HG03196 (cell line): ENCODE data around the gene FOXP1.
A peak's percentile ranks its signal among the peaks of the same experiment; 100 is the strongest.

Experiments used
- ATAC-seq: cut with Tn5 transposase; IDR thresholded peaks from one replicate; pipeline ENCODE4 v1.9.1; 2021; ENCODE audit not compliant: unreplicated experiment

The FOXP1 gene

DNA sequence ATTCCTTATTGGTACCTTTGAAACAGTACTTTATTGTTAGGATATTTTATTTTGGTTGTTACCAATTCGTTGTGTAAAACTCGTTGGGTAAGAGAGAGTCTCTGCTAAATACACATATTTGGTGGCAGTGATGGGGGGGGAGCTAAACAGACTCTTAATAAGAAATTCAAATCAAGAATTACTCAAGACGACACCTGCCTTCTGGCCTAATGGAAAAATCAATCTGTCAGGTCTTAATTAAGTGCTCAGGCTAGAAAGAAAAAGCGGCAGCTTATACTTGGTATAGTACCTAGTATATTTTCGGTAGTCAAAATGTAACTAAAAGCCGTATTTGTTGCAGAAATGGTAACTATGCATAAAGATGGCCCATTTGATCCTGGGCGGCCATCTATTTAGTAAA, 18.2 kb downstream of the FOXP1 start:
- ATAC-seq, result no peak

GRCh38 chr3:71564361-71564760, 19.2 kb downstream of the FOXP1 start:
- ATAC-seq, result no peak

DNA sequence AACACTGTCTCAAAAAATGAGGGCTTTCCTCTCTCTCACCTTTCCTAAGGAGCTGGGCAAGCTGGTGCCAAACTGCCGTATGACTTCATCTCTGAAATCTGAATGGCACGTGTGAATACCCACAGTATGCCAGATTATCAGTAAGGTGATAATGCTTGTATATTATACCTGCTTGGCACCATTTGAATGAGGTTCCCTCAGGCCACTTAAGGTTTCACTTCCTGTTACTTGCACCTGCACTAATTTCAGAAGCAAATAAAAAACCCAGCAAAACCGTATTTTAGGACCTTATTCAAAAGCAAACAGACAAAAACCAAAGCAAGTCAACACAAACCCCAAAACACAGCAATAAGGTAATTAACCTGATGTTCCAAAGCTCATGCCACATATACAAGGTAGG, 19.7 kb downstream of the FOXP1 start:
- ATAC-seq, result peak; percentile 88

- no peak for ATAC-seq
Measured at GRCh38 chr3:71562938-71563337, 20.6 kb downstream of the FOXP1 start.

GRCh38 chr3:71560665-71561064, 22.9 kb downstream of the FOXP1 start:
- ATAC-seq, result no peak

GRCh38 chr3:71559578-71560162, 23.9 kb downstream of the FOXP1 start:
- no peak for ATAC-seq

DNA sequence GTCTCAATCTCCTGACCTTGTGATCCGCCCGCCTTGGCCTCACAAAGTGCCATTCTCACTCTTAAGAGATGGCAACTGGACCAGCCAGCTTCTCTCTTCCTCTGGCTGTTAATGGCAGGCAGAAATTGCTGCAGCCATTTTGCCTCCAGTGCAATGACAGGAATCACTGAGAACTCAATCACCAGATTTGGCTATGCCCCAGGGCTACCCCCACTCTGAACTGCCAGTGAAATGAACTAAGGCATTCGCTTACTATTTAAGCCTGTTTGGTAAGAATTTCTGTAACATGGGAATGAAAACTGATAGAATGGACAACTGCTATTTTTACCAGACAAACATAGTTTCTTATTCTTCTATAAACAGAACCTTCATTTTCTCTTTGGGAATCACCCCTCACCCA, 24.5 kb downstream of the FOXP1 start:
- no peak for ATAC-seq

DNA sequence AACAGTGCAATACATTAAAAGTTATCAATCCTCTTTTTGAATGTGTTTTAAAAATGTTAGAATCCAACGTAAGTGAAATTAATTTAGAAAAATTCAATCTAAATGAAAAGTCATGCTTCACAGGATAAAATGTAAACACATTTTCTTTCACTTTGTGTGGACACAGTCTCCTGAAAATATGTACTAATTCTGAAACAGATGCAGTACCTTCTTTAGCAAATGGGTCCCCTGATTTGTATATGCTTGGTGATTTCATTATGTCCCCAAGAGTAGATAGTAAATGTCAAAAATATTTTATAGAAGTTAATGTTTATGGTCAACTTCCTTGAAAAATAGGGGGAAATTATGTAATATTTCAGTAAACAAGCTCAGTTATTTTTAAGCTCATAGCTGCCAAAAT, 28.9 kb downstream of the FOXP1 start:
- ATAC-seq, result peak; percentile 80

- ATAC-seq, result no peak
Measured at GRCh38 chr3:71551311-71551919, 32.1 kb downstream of the FOXP1 start.

GRCh38 chr3:71549951-71550350, 33.6 kb downstream of the FOXP1 start:
- no peak for ATAC-seq

GRCh38 chr3:71548705-71549384, 34.7 kb downstream of the FOXP1 start:
- ATAC-seq, result peak; percentile 98

DNA sequence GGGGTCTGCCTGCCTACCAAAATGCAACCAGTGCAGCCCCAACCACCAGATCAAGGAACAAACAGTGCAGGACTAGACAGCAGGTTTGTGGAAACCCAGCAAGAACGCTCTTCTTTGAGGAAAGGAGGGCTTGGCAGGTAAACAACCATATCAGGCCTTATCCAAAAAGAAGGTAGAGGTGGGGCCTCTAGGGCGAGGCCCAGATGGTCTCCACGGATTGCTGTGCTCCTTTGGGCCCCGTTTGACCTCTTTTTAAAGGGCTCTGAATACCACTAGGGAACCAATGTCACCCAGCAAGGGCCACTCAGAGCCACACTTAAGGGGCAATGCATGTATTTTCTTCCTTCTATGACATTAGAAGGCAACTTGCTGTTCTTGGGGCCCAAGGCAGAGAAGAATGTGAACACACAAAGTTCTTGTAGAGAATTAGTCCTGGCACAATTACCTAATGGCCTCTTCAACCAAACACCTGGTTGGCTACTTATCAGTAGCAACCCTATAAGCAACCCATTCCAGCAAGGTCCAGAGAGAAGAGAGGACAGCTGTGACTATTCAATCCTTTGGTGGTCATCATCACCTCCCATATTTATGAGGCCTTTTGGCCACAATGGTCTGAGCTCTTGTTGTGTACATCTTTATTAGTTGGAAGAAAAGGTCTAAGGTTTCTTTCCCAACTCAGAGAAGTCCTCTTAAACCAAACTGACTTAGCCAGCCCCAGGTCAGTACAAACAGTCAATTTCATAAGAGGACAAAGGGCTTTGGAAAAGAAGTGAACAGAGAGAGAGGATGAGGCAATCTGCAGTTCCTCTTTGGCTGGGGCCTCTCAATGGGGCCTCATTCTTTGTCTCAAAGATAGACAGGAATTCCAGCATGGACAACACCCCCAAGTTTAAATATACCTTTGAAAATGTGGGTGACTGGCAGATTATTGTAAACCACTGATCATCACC, 36.0 kb downstream of the FOXP1 start:
- no peak for ATAC-seq

- ATAC-seq, result no peak
Measured at GRCh38 chr3:71546821-71547220, 36.7 kb downstream of the FOXP1 start.

- ATAC-seq, result no peak
Measured at GRCh38 chr3:71545330-71545729, 38.2 kb downstream of the FOXP1 start.

DNA sequence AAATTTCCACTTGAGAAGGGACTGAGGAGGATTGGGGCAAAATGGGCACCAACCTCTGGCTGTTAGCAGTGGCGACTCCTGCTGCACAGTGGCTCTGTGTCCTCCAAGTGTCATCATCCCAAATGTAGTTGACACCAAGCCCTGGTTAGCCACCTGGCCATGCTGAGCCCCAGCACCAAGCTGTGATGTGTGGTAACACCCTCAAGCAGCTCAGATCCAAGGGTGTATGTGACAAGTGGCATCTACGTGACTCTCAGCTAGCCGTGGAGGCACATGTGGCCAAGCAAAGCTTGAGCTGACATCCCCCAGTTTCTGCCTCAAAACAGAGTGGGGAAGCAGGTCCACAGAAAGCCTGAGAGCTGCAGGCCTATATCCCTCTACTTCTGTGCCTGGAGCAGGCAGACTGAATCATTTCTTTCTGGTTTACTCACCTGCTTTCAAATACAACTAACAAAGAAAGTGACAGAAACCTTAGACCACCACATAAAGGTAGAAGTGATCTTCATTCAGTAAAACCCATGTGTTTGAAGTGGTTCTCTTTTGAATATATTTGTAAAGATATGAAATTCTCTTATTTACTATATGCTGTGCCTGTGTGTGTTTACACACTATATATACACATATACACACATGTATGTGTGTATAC, 40.0 kb downstream of the FOXP1 start:
- no peak for ATAC-seq

- ATAC-seq, result peak; percentile 67
Measured at GRCh38 chr3:71542521-71543370, 40.8 kb downstream of the FOXP1 start.

DNA sequence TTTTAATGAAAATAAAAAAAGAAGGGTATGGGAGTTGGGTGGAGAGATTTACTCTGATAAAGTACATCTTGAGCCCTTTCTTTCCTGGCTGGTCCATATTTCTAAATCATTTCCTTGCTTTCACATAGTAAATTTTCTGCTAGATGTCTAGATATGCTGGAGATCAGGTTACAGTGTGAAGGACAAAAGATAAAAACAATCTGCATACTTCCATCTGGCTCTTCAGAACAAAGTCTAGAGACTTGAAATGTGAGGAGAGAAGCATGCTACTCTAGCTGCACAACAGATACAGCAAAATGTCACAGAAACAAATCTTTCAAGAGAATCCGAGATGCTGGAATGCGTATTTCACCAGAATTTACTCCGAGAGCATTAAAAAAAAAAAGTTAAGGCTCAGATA, 42.2 kb downstream of the FOXP1 start:
- no peak for ATAC-seq

DNA sequence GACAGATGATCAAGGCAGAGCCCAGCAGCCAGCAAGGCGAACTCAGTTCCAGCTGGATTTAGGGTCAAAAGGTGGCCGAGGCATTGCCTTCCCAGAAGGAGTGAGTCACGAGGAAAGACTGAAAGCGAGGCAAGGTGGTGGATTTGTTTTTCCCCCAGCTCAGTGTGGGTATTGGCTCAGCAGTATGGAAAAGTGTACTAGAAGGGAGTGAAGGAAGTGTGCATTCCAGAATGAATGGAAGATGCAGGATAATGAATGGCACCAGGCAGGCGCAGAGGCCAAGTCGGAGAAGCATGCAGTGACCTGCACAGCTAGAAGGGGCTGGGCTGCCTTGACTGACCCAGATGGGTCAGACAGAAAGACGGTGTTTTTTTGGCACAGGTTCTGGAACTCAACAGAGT, 46.3 kb downstream of the FOXP1 start:
- no peak for ATAC-seq

DNA sequence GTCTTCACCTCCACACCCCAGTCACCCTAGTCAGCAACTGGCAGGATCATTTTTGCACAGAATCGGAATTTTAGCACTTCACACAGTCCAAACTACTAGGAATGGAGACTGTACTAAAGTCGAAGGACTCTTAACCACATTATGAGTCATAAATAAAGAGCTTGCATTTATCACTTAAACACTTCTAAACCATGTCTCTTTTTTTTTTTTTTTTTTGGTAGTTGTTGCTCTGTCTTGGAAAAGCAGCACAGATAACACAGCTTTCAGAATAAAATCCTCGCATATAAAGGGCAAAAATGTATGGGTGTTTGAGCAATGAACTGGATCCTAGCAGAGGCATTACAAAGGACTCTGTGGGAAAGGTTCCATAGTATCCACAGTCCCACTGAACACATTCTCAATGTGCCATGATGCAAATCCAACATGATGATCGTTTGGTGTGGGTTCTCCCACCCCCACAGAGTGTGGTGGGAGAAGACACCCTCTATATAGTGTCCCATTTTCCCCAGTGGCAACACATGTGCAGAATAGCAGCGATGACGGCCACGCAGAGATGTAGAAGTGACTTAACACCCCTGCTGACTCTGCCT, 47.1 kb downstream of the FOXP1 start:
- ATAC-seq, result no peak

DNA sequence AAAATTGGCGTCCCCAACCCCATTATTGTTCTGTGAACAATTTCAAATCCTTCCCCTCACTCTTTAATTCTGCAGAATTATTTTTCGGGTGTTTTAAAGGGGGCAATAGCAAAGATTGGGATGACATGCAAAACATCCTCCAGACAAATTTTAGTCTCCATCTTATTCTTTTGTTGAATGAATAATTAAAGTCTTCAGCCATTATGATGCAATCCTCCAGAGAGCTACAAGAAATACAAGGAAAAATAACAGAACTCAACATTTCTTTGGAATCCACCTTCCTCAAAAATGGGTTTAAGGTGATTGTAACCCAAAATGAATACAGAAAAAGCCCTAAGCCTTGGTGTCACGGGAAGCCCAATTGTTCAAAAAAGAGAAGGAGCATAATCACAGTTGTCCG, 49.9 kb downstream of the FOXP1 start:
- no peak for ATAC-seq
